GM12801 (cell line): ENCODE measurements around the gene BRIX1.

Experiments used
- CTCF ChIP-seq: IDR thresholded peaks from one replicate; pipeline ENCODE4 v1.5.1; 2011; ENCODE audit warnings: control low read depth; ENCODE audit not compliant: insufficient read length; ENCODE audit errors: extremely low read depth

The BRIX1 gene

GRCh38 chr5:34927785-34928184, 12.3 kb downstream of the BRIX1 start:
- TF ChIP-seq CTCF: no peak

GRCh38 chr5:34928267-34928666, 12.8 kb downstream of the BRIX1 start:
- TF ChIP-seq CTCF: no peak

- TF ChIP-seq CTCF: no peak
Measured at GRCh38 chr5:34929134-34929719, 13.7 kb downstream of the BRIX1 start, which contains the start of gene DNAJC21. Gene DNAJC21 (plus strand): TSS chr5:34929559. CDS start chr5:34929820, 261 bp downstream.

- no peak for TF ChIP-seq CTCF
Measured at GRCh38 chr5:34929720-34930461, 14.4 kb downstream of the BRIX1 start.

GRCh38 chr5:34930462-34930844, 14.9 kb downstream of the BRIX1 start:
- no peak for TF ChIP-seq CTCF

GRCh38 chr5:34930870-34931269, 15.4 kb downstream of the BRIX1 start:
- no peak for TF ChIP-seq CTCF

GRCh38 chr5:34932947-34933346, 17.4 kb downstream of the BRIX1 start:
- TF ChIP-seq CTCF: no peak
